Endothelial cell of umbilical vein (primary cell): ENCODE measurements around the gene FBXL13. TPM values are rescaled to one million over a fixed set of nuclear protein-coding genes. Genes with fewer than 3 reads are reported as not detected.
"Not testable (repeated sequence)": the region's sequence is repeated elsewhere in the genome, so short reads cannot be mapped to it uniquely, and the experiment has no call there.

Experiments
- BruUV-seq: library from RNA; stranded (reverse); fragments of 400-500 nt; replicated peaks from 2 replicates; lab custom pipeline; 2021; lab: Mats Ljungman, UMichigan
- CTCF ChIA-PET: fragments of 300-600, 350-600 bp; sonication (Branson Sonifier 250); formaldehyde crosslinking; loops from one replicate; lab custom pipeline; 2021; ENCODE audit warnings: antibody characterized with exemption, inconsistent platforms; lab: Charles Lee
- POLR2A ChIA-PET: fragments of 300-600, 350-600 bp; sonication (Branson Sonifier 250); formaldehyde crosslinking; loops from one replicate; lab custom pipeline; 2021; ENCODE audit warnings: antibody characterized with exemption, inconsistent platforms; lab: Charles Lee
- DNase-seq: peaks from one replicate; pipeline ENCODE4 v3.0.0-alpha.2; 2011; ENCODE audit warnings: low read depth, low spot score
- FAIRE-seq: peaks from 2 replicates; lab custom pipeline; 2011; peaks lifted over from hg19 to GRCh38; lab: Jason Lieb, UNC
- H2AFZ ChIP-seq: 2 replicates; pipeline ENCODE4 v1.6.0; 2012; ENCODE audit warnings: low read depth, low read length, control low read depth, inconsistent platforms
- H3K27ac ChIP-seq: 2 replicates; pipeline ENCODE4 v1.5.1; 2011; ENCODE audit warnings: low read depth, mild to moderate bottlenecking, control low read depth, low read length, moderate library complexity; ENCODE audit not compliant: insufficient read depth
- H3K27me3 ChIP-seq, 2 experiments: 2 replicates each; pipeline versions ENCODE4 v1.6.0 to v1.6.1; 2011; ENCODE audit warnings: low read length in 2 of 2, mixed read lengths in 1 of 2; ENCODE audit not compliant: control insufficient read depth in 2 of 2, insufficient read depth in 2 of 2
- H3K36me3 ChIP-seq, 2 experiments: 2 replicates in 1 of 2; 3 replicates in 1 of 2; pipeline ENCODE4 v1.5.1; 2011; ENCODE audit warnings: low read length in 2 of 2, mild to moderate bottlenecking in 1 of 2, moderate library complexity in 1 of 2; ENCODE audit not compliant: control insufficient read depth in 2 of 2, insufficient read depth in 2 of 2; ENCODE audit errors: extremely low read depth in 1 of 2
- H3K4me1 ChIP-seq: 3 replicates; pipeline ENCODE4 v1.5.1; 2011; ENCODE audit warnings: mild to moderate bottlenecking, low read length; ENCODE audit not compliant: control insufficient read depth, insufficient read depth; ENCODE audit errors: extremely low read depth
- H3K4me2 ChIP-seq: 2 replicates; pipeline ENCODE4 v1.6.1; 2011; ENCODE audit warnings: low read length, control low read depth, mixed read lengths; ENCODE audit not compliant: insufficient read depth
- H3K4me3 ChIP-seq, 3 experiments: fragments of 200-600 bp in 1 of 3; sonication (generic), shearing (Covaris generic) in 1 of 3; replicated peaks in 1 of 3; 2 replicates each; pipeline ENCODE4 v1.5.1; 2011 to 2016; ENCODE audit warnings: control low read depth in 3 of 3, low read length in 3 of 3, mild to moderate bottlenecking in 2 of 3, inconsistent platforms in 1 of 3, low read depth in 1 of 3, moderate library complexity in 1 of 3; ENCODE audit not compliant: insufficient read depth in 1 of 3
- H3K79me2 ChIP-seq: 2 replicates; pipeline ENCODE4 v1.6.0; 2012; ENCODE audit warnings: low read length, inconsistent platforms; ENCODE audit not compliant: control insufficient read depth, insufficient read depth
- H3K9ac ChIP-seq: replicated peaks from 2 replicates; pipeline ENCODE3; 2011; ENCODE audit warnings: low read length, control low read depth; ENCODE audit not compliant: insufficient read depth; ENCODE audit errors: extremely low read depth
- H3K9me1 ChIP-seq: replicated peaks from 3 replicates; pipeline ENCODE4 v1.6.0; 2011; ENCODE audit warnings: mild to moderate bottlenecking, low read length; ENCODE audit not compliant: control insufficient read depth, insufficient read depth; ENCODE audit errors: extremely low read depth
- H3K9me3 ChIP-seq: replicated peaks from 2 replicates; pipeline ENCODE4 v1.5.1; 2012; ENCODE audit warnings: low read length, inconsistent platforms; ENCODE audit not compliant: control insufficient read depth, insufficient read depth
- H4K20me1 ChIP-seq: replicated peaks from 2 replicates; pipeline ENCODE3; 2011; ENCODE audit warnings: mild to moderate bottlenecking, low read length; ENCODE audit not compliant: control insufficient read depth, insufficient read depth; ENCODE audit errors: extremely low read depth
- dilution Hi-C: fragments of 300-500 bp; cut with MboI; formaldehyde crosslinking; loops from one replicate; pipeline ENCODE4 v1.15.0; 2019; ENCODE audit warnings: low sequenced_read_pairs; ENCODE audit not compliant: extremely low pct_ligation_motif_present
- intact Hi-C: fragments of 100-400 bp; cut with micrococcal nuclease; formaldehyde crosslinking; loops from one replicate; pipeline ENCODE4 v1.10.0; 2022
- polyA plus RNA-seq, 4 experiments: library from polyadenylated mRNA; depleted of rRNA in 3 of 4; stranded (reverse) in 3 of 4; unstranded in 1 of 4; fragments of >200 nt; gene quantifications; 2 replicates each; pipeline versions ENCODE4 v1.2.1 to v1.2.3, GENCODE V29; 2011 to 2012; ENCODE audit warnings: missing spikeins in 1 of 4
- total RNA-seq: library from RNA; stranded (reverse); gene quantifications from 2 replicates; pipeline ENCODE4 v1.2.3, GENCODE V29; 2021

FBXL13 gene
- total and polyA plus RNA-seq, 2 donors (not counting 3 experiments of a cell fraction or from before 2014, with no cell fraction given) = 3.9 to 4.6 TPM

DNA sequence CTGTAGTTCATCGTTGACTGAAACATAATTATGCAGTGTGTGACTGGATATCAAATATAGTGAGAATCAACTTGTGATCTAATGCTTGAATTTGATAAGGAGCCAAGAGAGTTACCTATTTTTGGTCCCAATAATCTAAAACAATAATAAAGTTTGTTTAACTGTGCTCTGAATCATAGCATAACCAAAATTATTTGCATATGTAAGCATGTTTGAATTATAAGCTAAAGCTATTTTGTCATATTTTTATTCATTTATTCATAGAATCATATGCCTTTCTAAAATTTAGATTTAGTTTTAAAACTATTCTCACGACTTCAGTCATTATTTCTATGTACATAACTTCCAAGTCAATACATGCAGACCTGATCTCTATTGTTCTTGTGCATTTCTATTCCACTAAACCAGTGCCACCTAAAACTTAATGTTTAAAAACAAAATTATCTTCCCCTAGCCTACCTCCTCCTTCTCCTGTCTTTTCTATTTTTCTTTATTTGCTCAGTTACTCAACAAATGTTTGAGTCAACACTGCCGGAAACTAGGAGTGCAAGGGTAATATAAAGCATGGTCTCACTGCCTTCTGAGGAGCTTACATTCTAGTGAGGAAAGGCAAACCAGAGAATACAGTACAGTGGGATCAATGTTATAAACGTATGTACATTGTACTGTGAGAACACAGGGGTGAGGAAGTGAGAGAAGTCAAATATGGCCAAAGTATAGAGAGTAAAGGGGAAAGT is 284.1 kb downstream of the FBXL13 start:
- H3K36me3 ChIP-seq, H3K4me2 ChIP-seq, POLR2A ChIA-PET, intact Hi-C loops, BruUV-seq, H3K9ac ChIP-seq, H3K9me1 ChIP-seq, H3K27me3 ChIP-seq, H2AFZ ChIP-seq, H3K79me2 ChIP-seq, DNase-seq, H3K27ac ChIP-seq, dilution Hi-C loops, H3K4me3 ChIP-seq, CTCF ChIA-PET, H3K9me3 ChIP-seq, H4K20me1 ChIP-seq, FAIRE-seq: not testable (repeated sequence)
- peaks cover 11% of the 10 kb centered on the region for H3K4me1 ChIP-seq

DNA sequence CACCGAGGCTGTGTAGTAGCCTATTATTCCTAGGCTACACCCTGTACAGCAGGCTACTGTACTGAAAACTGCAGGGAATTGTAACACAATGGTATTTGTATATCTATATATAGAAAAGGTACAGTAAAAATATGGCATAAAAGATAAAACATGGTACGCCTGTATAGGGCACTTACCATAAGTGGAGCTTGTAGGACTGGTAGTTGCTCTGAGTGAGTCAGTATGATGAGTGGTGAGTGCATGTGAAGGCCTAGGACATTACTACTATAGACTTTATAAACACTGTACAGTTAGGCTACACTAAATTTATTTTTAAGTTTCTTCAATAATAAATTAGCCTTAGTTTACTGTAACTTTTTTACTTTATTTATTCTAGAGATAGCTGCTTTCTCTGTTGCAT is 285.8 kb downstream of the FBXL13 start:
- CTCF ChIA-PET, FAIRE-seq, H3K4me3 ChIP-seq, H3K27me3 ChIP-seq, H3K9me1 ChIP-seq, H4K20me1 ChIP-seq, H3K9ac ChIP-seq, H3K9me3 ChIP-seq, H3K4me1 ChIP-seq, H3K79me2 ChIP-seq, BruUV-seq, dilution Hi-C loops, H3K36me3 ChIP-seq, intact Hi-C loops, H3K4me2 ChIP-seq, DNase-seq, POLR2A ChIA-PET, H3K27ac ChIP-seq, H2AFZ ChIP-seq: not testable (repeated sequence)

DNA sequence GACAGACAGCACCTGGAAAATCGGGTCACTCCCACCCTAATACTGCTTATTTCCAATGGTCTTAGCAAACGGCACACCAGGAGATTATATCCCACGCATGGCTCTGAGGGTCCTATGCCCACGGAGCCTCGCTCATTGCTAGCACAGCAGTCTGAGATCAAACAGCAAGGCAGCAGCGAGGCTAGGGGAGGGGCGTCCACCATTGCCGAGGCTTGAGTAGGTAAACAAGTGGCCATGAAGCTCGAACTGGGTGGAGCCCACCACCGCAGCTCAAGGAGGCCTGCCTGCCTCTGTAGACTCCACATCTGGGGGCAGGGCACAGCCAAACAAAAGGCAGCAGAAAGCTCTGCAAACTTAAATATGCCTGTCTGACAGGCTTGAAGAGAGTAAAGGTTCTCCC is 293.7 kb downstream of the FBXL13 start:
- DNase-seq, H3K27me3 ChIP-seq, H3K9ac ChIP-seq, H3K4me2 ChIP-seq, H3K4me3 ChIP-seq, H4K20me1 ChIP-seq, H3K9me3 ChIP-seq, H3K36me3 ChIP-seq, BruUV-seq, FAIRE-seq, H2AFZ ChIP-seq, POLR2A ChIA-PET, dilution Hi-C loops, intact Hi-C loops, H3K4me1 ChIP-seq, CTCF ChIA-PET, H3K79me2 ChIP-seq, H3K27ac ChIP-seq, H3K9me1 ChIP-seq: not testable (repeated sequence)

DNA sequence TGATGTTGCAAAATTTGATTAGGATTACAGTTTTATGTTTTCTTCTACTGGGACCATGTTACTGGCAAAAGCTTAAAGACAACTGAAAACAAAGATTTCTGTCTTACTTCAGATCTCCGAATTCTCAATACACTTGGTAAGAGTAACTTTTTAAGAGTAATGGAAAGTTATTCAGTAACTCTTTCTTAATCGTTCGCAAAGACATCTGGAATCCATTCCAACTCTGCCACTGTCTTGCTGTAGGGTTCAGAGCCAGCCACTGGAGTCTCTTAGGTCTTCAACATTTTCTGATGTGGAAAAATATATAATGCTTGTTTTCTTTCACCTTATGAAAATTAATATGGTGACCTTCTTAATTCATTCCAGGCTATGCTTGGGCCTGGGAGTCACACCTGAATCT is 295.9 kb downstream of the FBXL13 start:
- H3K9me3 ChIP-seq, H3K36me3 ChIP-seq, H3K4me3 ChIP-seq, H3K9me1 ChIP-seq, H3K27ac ChIP-seq, H3K4me1 ChIP-seq, H3K4me2 ChIP-seq, dilution Hi-C loops, intact Hi-C loops, FAIRE-seq, POLR2A ChIA-PET, H3K9ac ChIP-seq, H2AFZ ChIP-seq, BruUV-seq, DNase-seq, H3K27me3 ChIP-seq, H3K79me2 ChIP-seq, H4K20me1 ChIP-seq, CTCF ChIA-PET: not testable (repeated sequence)
